ENCODE measurements around the gene CCDC97. TPM values are rescaled to one million over a fixed set of nuclear protein-coding genes. Genes with fewer than 3 reads are reported as not detected.

Gene CCDC97
- polyA plus RNA-seq, 1 of the 3 experiments (the other 2 are of a cell fraction): 9.6 TPM

DNA sequence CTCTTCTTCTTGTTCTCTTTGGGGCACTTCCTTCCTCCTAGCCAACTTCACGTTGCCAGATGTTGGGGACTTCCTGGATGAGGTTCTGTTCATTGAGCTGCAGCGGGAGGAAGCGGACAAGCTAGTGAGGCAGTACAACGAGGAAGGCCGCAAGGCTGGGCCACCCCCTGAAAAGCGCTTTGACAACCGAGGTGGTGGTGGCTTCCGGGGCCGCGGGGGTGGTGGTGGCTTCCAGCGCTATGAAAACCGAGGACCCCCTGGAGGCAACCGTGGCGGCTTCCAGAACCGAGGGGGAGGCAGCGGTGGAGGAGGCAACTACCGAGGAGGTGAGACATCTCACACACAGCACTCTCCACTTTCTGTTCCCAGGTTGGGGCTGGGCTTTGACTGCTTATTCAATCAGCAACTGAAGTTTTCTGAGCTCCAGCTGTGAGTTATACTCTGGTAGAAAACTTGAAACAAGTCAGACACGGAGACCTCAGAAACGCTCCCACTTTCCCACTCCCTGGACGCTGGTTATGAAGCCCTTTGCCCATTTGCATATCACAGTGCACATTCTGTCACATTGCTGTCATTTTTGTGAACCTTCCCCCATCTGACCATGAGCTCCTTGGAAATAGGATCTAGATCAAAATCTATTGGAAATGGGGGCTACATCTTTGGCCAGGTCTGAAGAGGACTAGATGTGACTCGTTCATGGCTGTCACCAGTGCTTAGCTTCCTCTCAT lies 7.2 kb upstream of the CCDC97 start:
- no peaks in the 10 kb centered on the region for H3K27me3 ChIP-seq (ENCODE audit: insufficient read depth)
- H3K4me1 ChIP-seq (ENCODE audit: control insufficient read depth in 1 of 2, insufficient read depth in 2 of 2, low read depth in 1 of 2, low read length in 1 of 2): no peaks in the 10 kb centered on the region
- no peaks in the 10 kb centered on the region for H3K79me2 ChIP-seq (ENCODE audit: insufficient read depth)
- no peaks in the 10 kb centered on the region for H4K20me1 ChIP-seq (ENCODE audit: insufficient read depth)
- TF ChIP-seq MXI1 (IDR thresholded peaks at IDR 0.05; ENCODE audit: low read depth, low read length) (no peak), GATA2 (CRISPR knock-in tag; IDR thresholded peaks at IDR 0.05) (no peak), FOXJ3 (CRISPR knock-in tag; IDR thresholded peaks at IDR 0.05) (no peak), TCF12 (IDR thresholded peaks at IDR 0.05) (no peak), JUND (IDR thresholded peaks at IDR 0.05) (no peak), CHD2 (IDR thresholded peaks at IDR 0.05; ENCODE audit: low read length, partially characterized antibody) (no peak), TAF1 (IDR thresholded peaks at IDR 0.05; ENCODE audit: borderline replicate concordance, low read depth, low read length) (no peak), YY1 (IDR thresholded peaks at IDR 0.05; ENCODE audit: low read depth) (no peak)
- TF ChIP-seq, protein P1, sequence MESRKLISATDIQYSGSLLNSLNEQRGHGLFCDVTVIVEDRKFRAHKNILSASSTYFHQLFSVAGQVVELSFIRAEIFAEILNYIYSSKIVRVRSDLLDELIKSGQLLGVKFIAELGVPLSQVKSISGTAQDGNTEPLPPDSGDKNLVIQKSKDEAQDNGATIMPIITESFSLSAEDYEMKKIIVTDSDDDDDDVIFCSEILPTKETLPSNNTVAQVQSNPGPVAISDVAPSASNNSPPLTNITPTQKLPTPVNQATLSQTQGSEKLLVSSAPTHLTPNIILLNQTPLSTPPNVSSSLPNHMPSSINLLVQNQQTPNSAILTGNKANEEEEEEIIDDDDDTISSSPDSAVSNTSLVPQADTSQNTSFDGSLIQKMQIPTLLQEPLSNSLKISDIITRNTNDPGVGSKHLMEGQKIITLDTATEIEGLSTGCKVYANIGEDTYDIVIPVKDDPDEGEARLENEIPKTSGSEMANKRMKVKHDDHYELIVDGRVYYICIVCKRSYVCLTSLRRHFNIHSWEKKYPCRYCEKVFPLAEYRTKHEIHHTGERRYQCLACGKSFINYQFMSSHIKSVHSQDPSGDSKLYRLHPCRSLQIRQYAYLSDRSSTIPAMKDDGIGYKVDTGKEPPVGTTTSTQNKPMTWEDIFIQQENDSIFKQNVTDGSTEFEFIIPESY (IDR thresholded peaks at IDR 0.05; ENCODE audit: borderline replicate concordance, low read depth): no peak
- TF ChIP-seq, protein P2, sequence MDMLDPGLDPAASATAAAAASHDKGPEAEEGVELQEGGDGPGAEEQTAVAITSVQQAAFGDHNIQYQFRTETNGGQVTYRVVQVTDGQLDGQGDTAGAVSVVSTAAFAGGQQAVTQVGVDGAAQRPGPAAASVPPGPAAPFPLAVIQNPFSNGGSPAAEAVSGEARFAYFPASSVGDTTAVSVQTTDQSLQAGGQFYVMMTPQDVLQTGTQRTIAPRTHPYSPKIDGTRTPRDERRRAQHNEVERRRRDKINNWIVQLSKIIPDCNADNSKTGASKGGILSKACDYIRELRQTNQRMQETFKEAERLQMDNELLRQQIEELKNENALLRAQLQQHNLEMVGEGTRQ (IDR thresholded peaks at IDR 0.05; ENCODE audit: borderline replicate concordance, low read depth, low read length): no peak
- TF ChIP-seq, protein P3, sequence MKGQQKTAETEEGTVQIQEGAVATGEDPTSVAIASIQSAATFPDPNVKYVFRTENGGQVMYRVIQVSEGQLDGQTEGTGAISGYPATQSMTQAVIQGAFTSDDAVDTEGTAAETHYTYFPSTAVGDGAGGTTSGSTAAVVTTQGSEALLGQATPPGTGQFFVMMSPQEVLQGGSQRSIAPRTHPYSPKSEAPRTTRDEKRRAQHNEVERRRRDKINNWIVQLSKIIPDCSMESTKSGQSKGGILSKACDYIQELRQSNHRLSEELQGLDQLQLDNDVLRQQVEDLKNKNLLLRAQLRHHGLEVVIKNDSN (IDR thresholded peaks at IDR 0.05; ENCODE audit: borderline replicate concordance, low read depth): no peak
- H2AFZ ChIP-seq (ENCODE audit: low read depth): no peak overlapping the region
- CTCF ChIA-PET: interaction anchor here (0.7 to 1.6 kb wide), 3 partner anchors 9 to 23 kb away, joined by 3 to 7 read pairs (median 3); no protein-coding TSS in a partner anchor
- peaks cover 42% of the 10 kb centered on the region for H3F3A ChIP-seq (replicated peaks; ENCODE audit: insufficient read depth)
- H3K9me2 ChIP-seq: no peaks in the 10 kb centered on the region
- H3K4me2 ChIP-seq: no peak overlapping the region
- H3K36me3 ChIP-seq (replicated peaks in 1 of 2; ENCODE audit: control insufficient read depth in 1 of 2, insufficient read depth in 2 of 2, low read length in 1 of 2): peaks cover 57 to 94% of the 10 kb centered on the region in 2 experiments
- H3K9ac ChIP-seq: no peak overlapping the region
- POLR2A ChIA-PET: interaction anchor here (1.0 kb wide), 1 partner anchor 39 kb away, joined by 6 read pairs; no protein-coding TSS in a partner anchor
- H3K27ac ChIP-seq (ENCODE audit: low read depth in 2 of 2, low read length in 1 of 2): no peak overlapping the region
- DNase-seq: no peak
- H3K4me3 ChIP-seq (ENCODE audit: low read depth in 2 of 2, low read length in 1 of 2): no peak overlapping the region
- WGBS (ENCODE audit: low lambda C conversion rate): 90% methylated on average over 21 of the region's 21 CpGs
- no peaks in the 10 kb centered on the region for H3K9me3 ChIP-seq

DNA sequence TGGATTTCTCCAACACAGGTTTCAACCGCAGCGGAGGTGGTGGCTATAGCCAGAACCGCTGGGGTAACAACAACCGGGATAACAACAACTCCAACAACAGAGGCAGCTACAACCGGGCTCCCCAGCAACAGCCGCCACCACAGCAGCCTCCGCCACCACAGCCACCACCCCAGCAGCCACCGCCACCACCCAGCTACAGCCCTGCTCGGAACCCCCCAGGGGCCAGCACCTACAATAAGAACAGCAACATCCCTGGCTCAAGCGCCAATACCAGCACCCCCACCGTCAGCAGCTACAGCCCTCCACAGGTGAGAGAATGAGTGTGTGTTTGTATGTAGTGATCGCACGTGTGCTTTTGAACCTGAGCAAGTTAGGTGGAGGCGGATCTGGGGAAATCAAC lies 6.0 kb upstream of the CCDC97 start:
- H3K4me1 ChIP-seq (ENCODE audit: control insufficient read depth in 1 of 2, insufficient read depth in 2 of 2, low read depth in 1 of 2, low read length in 1 of 2): peaks cover 0 to 8% of the 10 kb centered on the region in 2 experiments; a peak in 1 of 4 replicates
- H3K27ac ChIP-seq (ENCODE audit: low read depth in 2 of 2, low read length in 1 of 2): no peak overlapping the region
- no peak overlapping the region for H3K4me2 ChIP-seq
- H3K4me3 ChIP-seq (ENCODE audit: low read depth in 2 of 2, low read length in 1 of 2): no peak overlapping the region
- CTCF ChIA-PET: interaction anchor here (1.0 to 5.5 kb wide), 4 partner anchors 10 to 49 kb away, joined by 3 to 105 read pairs (median 6); partner anchors contain the start of gene TGFB1
- no peak for DNase-seq
- H2AFZ ChIP-seq (ENCODE audit: low read depth): no peak overlapping the region
- POLR2A ChIA-PET: no interaction called here
- no peaks in the 10 kb centered on the region; the same call in 1 of the 2 replicates for H4K20me1 ChIP-seq (ENCODE audit: insufficient read depth)
- no peaks in the 10 kb centered on the region for H3K79me2 ChIP-seq (ENCODE audit: insufficient read depth)
- no peaks in the 10 kb centered on the region for H3K9me3 ChIP-seq
- peaks cover 53 to 88% of the 10 kb centered on the region in 2 experiments for H3K36me3 ChIP-seq (replicated peaks in 1 of 2; ENCODE audit: control insufficient read depth in 1 of 2, insufficient read depth in 2 of 2, low read length in 1 of 2)
- no peak overlapping the region for H3K9ac ChIP-seq
- no peaks in the 10 kb centered on the region for H3K9me2 ChIP-seq
- 96% methylated on average over 12 of the region's 14 CpGs for WGBS (ENCODE audit: low lambda C conversion rate)
- H3F3A ChIP-seq (replicated peaks; ENCODE audit: insufficient read depth): peaks cover 54% of the 10 kb centered on the region
- H3K27me3 ChIP-seq (ENCODE audit: insufficient read depth): no peaks in the 10 kb centered on the region
- TF ChIP-seq SIN3A (IDR thresholded peaks at IDR 0.05; ENCODE audit: borderline replicate concordance, low read depth, low read length) (no peak), FOXJ3 (CRISPR knock-in tag; IDR thresholded peaks at IDR 0.05) (no peak), TCF12 (IDR thresholded peaks at IDR 0.05) (no peak), FOSL2 (IDR thresholded peaks at IDR 0.05; ENCODE audit: borderline replicate concordance, low read depth) (no peak), NRF1 (IDR thresholded peaks at IDR 0.05; ENCODE audit: low read depth, low read length) (no peak)
- TF ChIP-seq, protein P4, sequence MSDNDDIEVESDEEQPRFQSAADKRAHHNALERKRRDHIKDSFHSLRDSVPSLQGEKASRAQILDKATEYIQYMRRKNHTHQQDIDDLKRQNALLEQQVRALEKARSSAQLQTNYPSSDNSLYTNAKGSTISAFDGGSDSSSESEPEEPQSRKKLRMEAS (IDR thresholded peaks at IDR 0.05; ENCODE audit: low read depth): no peak
- TF ChIP-seq, protein P5, sequence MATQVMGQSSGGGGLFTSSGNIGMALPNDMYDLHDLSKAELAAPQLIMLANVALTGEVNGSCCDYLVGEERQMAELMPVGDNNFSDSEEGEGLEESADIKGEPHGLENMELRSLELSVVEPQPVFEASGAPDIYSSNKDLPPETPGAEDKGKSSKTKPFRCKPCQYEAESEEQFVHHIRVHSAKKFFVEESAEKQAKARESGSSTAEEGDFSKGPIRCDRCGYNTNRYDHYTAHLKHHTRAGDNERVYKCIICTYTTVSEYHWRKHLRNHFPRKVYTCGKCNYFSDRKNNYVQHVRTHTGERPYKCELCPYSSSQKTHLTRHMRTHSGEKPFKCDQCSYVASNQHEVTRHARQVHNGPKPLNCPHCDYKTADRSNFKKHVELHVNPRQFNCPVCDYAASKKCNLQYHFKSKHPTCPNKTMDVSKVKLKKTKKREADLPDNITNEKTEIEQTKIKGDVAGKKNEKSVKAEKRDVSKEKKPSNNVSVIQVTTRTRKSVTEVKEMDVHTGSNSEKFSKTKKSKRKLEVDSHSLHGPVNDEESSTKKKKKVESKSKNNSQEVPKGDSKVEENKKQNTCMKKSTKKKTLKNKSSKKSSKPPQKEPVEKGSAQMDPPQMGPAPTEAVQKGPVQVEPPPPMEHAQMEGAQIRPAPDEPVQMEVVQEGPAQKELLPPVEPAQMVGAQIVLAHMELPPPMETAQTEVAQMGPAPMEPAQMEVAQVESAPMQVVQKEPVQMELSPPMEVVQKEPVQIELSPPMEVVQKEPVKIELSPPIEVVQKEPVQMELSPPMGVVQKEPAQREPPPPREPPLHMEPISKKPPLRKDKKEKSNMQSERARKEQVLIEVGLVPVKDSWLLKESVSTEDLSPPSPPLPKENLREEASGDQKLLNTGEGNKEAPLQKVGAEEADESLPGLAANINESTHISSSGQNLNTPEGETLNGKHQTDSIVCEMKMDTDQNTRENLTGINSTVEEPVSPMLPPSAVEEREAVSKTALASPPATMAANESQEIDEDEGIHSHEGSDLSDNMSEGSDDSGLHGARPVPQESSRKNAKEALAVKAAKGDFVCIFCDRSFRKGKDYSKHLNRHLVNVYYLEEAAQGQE (IDR thresholded peaks at IDR 0.05; ENCODE audit: low read depth, low read length): no peak

All from SK-N-SH (cell line).